HG02870 (cell line): ENCODE data around the gene TBC1D22B.
"Not testable (repeated sequence)": the region's sequence is repeated elsewhere in the genome, so short reads cannot be mapped to it uniquely, and the experiment has no call there.

ENCODE experiments used
- ATAC-seq: cut with Tn5 transposase; IDR thresholded peaks from one replicate; pipeline ENCODE4 v1.9.1; 2021; ENCODE audit warnings: mild to moderate bottlenecking, moderate library complexity; ENCODE audit not compliant: unreplicated experiment

The TBC1D22B gene

DNA sequence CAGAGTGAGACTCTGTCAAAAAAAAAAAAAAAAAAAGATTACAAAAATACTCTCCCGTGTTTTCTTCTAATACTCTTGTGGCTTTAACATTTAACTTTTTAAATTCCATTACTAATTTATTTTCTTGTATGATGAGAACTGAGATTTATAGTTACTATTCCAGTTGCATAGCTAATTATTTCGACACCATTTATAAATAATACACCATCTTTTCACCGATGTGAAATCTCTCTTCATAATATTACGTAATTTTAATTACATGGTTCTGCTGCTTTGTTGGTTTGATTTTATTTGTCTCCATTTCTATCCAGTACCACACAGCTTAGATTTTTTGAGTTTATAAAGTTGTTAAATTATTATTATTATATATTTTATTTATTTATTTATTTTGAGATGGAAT, 42.4 kb downstream of the TBC1D22B start:
- ATAC-seq = no peak

DNA sequence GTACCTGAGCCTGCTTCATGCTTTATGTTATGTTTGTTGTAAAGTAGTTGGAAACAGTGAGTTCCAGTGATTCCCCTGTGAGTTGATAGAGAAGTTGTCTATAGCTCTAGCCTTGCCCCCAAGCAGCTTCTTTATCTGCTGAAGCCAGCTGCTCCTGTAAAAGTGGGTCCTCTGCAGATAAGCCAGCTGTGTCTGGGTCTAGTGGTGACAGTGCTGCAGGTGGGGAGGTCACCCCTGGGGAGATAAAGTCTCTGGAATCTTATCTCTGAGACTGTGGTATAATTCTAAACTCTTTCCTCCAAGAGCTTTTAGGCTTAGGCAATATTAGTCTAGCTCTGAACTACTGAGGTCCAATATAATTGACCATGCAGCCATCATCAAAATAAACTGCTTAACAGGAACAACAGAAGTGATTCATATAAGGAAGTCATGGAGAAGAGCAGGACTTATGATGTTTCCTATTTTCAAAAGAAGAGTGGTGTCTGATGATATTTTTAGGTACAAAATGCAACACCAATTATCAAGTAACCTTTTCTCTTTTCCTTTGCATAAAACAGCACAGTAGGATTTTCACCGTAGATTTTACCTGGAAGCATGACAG, 44.6 kb downstream of the TBC1D22B start:
- ATAC-seq = no peak

DNA sequence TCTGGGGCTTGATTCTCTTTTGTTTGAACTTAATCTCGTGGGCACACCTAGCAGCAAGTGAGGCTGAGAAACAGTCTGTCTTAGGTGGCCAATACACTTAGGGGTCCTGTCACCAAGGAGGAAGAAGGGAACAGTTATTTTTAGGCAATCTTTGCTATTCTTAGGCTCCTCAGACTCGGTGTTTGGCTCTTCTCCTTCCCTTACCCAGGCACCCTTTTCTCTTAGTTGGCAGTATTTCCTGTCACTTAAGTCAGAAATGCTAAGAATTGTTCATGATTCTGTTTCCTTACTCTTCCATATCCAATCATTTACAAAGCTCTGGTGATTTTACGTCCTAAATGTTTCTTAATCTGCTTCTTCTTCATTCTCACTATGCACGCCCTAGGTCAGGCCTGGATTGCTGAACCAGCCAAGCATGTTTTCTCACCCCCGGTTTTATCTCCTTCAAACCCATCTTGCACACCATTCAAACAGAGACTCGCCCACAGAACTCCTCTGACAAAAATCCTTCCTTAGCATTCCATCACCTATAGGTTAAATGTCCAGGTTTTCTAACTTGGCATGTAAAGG, 45.6 kb downstream of the TBC1D22B start:
- no peak for ATAC-seq

DNA sequence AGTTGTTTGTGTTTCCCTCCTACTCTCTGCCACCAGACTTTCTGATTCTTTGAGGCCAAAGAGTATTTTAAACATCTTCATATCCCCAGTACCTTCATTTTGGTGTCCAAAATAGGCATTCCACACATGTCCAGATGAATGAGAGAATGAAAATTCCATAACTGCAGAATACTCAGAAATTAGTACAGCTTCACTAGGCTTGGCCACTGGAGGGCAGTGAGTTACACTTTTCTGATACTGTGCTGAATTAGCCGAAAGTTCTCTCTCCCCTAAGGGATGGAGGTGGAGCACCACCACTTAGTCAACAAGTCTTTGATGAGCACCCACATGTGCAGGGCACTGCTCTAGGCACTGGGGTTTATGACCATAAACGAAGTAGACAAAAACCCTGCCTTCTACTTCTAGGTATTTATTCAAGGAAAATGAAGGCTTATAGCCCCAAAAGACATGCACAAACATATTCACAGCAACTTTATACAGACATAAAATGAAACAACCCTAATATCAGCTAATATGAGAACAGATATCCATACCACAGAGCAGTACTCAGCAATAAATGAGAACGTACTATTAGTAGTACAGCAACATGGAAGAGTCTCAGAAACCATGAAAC, 46.4 kb downstream of the TBC1D22B start:
- no peak for ATAC-seq

DNA sequence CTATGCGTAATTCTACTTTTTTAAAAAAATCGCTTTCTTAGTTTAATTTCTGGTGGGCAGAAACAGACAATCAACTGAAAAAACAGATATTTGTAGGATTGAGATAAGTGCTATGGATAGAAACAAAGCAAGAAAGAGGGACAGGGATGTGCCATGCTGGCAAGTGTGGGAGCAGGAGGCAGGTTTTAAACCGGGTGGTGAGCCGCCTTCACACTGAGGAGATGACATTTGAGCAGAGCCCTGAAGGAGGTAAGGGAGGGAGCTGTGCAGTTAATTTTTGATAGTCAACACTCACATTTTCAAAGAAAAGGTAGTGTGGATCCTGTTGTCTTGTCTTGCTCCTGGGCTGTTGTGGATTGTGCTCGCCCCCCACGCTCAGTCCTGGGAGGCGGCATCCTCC, 47.2 kb downstream of the TBC1D22B start:
- no peak for ATAC-seq

DNA sequence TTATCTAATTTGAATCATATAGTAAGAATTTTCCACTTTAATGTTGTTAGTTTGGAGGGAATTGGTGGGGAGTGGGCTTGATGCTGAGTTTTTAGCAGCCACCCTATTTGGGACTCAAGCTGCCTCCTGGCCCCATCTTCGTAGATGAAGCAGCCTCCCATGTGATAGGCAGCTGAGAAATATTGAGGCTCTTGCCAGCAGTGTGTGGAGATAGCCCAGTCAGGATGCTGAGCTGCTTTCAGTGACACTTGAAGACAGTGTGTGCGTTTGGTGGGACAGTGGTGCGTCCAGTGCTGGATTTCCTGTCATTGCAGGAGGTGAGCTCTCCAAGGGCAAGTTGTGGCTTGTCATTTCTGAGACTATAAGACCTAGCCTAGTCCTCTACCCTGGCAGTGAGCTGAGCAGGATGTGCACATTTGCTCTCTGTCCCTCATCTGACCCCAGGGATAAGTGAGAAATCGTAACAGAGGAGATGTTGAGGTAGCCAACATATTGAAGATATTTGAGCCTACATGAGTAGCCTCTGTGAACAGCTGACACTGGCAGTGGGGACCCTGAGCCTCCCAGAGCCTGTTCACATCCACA, 48.4 kb downstream of the TBC1D22B start:
- no peak for ATAC-seq

DNA sequence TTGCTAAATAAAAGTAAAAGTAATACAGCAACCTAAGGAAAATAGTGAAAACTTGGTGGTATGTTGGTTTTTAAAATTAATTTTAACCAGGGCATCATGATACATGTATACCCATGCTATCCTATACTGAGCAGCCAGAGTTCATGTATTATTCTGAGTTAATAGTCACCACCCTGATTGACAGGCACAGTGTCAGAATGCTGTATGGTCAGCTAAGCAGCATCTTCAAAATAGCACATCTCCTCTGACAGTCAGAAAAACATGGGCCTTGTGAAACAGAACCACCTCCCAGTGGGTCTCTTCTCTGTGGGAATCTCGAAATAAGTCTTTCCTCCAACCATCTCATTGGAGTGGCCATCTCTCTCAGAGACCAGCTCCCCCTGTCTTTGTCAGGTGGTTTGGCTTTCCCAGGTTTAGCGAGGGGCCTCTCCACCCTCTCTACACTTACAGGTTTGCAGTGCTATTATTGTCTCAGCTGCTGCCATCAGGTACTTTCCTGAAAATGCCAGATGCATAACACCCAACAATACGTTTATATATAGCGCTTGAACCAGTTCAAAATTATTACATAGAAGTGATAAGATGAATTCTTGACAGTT, 49.2 kb downstream of the TBC1D22B start:
- ATAC-seq = no peak

DNA sequence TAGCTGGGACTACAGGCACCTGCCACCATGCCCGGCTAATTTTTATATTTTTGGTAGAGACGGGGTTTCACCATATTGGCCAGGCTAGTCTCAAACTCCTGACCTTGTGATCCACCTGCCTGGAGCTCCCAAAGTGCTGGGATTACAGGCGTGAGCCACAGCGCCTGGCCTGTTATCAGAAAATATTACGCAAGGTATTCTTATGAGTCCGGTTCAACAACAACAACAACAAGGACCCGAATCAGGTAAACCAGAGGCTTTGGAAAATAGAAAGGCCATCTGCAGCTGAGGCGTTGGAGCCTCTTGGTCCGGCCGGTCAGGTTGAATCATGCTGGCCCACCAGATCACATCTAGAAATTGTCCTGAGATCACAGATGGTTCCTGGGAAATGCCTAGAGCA, 49.9 kb downstream of the TBC1D22B start:
- not testable (repeated sequence) for ATAC-seq

DNA sequence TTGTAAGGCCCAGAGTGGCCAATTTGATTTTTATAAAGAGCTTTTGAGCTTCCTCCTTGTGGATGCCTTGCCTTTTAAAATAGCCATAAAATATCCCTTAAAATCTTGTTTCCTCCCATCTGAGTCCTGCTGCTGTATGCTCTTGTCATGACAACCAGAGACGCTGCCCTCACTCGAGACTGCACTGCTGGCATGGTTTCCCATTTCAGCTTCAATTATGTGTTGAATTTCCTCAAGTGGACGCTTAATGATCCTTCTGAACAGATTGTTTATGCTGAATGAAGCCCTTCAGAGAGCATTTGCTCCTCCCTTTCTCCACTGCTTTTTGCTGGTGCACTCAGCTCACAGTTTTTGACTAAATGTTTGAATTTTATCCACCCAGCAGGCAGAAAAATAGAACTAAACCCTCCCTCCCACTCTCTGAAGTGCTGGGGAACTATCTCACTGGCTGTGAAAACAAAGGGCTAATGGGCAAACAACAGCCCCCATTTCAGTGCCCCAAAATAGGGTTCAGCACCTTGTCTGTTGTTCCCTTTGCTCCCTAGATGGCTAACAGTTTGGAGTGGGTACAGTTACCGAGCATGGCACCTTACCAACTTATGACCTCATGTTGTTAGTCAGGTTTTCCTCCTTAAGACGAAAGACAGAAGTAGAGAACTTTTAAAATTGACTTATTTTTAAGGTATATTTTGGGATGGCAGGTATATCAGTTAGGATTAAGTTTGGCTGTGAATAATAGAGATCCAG, 50.7 kb downstream of the TBC1D22B start:
- no peak for ATAC-seq

DNA sequence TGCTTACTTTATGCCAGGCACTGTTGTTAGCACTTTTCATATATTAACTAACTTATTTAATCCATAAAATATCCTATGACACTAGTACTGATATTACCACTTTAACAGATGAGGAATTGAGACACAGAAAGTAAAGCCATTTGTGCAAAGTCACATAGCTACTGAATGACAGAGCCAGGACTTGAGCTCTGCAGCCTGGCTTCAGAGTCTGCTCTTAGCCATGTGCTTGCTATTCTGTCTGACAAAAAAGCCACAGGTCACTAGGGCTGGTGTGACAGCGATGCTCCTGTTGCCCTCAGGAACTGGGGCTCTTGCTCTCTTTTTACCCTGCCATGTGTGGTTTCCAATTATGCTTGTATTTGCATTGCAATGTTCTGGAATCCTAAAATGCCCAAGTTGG, 51.5 kb downstream of the TBC1D22B start:
- ATAC-seq = no peak

DNA sequence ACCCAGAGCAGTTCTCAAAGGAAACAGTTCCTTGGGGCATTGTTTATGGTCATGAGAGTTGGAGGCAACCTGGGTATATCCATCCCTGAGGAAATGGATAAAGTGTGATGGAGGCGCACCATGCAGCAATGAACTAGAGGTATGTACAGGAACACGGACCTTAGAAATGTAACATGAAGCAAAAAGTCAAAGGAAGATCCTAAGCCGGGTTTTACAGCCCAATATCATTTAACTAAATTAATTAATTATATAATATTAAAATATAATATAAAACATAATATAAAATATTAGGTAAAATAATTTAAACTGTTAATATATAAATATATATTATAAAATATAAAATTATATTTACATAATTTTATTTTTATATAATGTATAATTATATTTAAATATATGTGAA, 52.1 kb downstream of the TBC1D22B start:
- ATAC-seq = no peak

DNA sequence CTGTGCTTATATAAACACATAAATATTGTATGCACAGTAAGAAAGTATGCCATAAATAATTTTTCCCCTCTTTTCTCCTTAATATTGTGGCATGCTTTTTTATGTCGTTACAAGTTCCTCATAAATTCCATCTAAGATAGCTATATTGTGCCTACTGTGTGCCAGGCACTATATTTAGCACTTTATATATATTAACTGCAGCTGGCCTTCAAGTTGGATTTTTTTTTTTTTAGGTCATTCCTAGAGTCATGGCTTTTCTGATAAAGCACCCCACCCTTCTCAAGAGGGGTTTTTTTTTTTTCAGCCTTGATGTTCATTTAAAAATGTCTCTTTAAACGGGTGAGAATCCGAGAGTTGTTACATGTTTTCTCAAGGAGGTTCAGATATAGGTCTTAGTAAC, 53.4 kb downstream of the TBC1D22B start:
- no peak for ATAC-seq

DNA sequence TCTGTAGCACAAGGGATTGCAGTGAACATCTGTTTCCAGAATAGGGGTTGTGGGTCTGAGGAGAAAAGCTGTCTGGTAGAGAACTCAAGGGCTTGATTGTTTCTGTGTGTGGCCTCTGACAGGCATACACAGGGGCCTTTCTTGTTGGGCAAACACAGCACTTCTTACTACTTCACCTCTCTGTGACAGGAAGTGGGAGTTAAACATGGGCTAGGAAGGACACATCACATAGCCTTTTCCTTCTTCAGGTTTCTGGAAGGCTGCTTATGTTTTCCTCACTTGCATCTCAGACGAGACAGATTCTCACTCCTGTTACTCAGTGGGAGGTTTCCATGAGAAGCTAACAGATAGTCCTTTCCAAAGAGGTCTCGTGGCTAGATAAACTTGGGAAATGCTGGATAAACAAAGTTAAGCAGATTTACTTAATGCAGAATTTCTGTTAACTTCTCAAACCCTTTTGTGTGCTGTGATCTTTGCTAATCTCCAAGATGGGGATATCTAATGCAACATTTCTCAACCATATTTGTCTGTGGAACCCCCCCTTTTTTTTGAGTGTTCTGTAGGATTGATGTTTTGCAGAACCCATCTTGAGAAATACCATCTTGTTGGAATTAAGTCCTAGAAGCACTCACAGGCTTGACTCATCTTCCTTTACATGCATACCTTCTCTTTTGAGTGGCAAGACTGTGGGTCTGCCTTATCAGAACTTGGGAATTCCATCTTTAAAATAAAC, 54.3 kb downstream of the TBC1D22B start:
- ATAC-seq = no peak

DNA sequence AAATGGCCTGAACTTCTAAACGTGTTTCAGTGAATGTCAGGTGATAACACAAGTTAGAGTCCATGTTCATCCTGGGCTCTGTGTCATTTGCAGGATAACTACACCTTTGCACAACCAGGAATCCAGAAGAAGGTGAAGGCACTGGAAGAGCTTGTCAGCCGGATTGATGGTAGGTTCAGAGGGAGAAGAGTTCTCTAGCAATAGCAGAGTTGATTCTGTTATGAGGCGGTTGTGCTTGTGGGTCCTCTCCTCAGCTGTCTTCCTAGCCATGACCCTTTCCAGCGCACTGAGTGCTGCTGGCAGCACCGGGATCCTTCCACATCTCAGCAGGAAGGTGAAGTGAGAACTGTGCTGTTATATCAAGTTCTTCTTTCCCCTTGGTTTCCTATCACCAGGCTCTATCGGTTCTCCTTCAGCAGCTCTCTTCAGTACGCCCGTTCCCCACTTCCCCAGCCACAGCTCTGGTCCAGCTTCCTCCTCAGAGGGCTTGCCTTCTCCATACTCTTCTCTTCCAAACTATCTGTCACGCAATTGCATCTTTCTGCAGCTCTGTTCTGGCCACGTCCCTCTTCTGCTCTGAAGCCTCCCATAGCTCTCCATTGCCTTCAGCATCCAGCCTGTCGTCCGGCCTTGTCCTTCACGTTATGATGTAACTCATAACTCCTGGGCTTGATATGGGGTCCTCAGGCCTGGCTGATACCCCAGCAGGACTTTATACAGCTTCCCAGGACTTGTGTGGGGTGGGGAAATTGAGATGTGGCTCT, 56.3 kb downstream of the TBC1D22B start:
- no peak for ATAC-seq

DNA sequence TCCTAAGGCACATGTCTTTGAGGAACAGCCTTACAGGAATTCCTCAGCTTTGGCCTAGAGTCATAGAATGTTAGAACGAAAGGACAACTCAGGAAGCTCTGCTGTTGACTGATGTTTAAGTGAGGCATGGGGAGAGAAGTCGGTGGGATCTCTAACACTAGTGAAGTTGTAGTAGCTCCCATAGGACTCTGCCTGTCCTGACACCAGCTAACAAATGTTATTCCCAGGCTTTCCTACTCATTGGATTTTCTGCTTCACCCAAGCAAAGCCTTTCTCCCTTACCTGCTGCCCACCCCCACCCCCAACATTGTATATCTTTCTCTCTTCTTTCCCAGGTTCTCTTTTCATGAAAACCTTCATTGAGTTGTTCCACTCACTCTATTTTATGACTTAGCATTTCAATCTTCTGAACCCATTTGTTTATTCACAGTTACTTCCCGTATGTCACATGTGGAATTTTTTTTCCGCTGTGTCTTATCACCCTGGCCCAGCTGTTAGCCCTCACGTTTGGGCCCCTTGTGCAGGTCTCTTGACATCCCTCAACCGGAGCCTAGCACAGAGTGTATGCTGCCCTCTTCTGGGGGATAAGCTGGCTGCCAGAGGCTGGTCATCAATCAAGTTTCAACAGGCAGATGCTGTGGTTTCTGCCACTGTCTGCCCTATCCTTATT, 57.0 kb downstream of the TBC1D22B start:
- ATAC-seq = no peak

DNA sequence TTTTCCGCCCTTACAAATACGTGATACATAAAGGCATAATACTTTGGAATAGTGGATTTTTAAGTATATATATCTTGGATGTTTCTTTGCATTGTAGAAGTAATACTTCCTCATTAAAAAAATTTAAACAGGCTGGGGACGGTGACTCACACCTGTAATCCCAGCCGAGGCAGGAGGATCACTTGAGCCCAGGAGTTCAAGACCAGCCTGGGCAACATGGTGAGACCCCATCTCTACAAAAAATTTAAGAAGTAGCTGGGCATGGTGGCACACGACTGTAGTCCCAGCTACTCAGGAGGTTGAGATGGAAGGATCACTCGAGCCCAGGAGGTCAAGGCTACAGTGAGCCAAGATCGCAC, 57.6 kb downstream of the TBC1D22B start:
- no peak for ATAC-seq

DNA sequence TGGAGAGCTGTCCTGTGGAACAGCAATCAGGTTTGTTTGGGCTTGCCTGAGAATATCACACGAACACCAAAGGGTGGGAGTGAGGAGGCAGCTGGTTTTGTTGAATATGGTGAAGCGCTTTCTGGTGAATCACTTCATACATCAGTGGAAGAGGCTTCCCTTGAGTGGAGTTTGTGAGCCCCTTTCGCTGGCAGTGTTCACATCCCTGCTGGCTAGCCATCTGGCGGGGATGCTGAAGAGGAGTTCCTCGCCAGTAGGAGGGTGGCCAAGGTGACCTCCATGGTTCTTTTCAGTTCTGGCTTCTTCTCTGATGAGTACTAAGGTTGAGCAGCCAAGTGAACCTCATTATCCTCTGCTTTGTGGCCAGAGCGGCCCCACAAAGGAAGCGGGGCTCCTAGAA, 58.5 kb downstream of the TBC1D22B start:
- no peak for ATAC-seq

DNA sequence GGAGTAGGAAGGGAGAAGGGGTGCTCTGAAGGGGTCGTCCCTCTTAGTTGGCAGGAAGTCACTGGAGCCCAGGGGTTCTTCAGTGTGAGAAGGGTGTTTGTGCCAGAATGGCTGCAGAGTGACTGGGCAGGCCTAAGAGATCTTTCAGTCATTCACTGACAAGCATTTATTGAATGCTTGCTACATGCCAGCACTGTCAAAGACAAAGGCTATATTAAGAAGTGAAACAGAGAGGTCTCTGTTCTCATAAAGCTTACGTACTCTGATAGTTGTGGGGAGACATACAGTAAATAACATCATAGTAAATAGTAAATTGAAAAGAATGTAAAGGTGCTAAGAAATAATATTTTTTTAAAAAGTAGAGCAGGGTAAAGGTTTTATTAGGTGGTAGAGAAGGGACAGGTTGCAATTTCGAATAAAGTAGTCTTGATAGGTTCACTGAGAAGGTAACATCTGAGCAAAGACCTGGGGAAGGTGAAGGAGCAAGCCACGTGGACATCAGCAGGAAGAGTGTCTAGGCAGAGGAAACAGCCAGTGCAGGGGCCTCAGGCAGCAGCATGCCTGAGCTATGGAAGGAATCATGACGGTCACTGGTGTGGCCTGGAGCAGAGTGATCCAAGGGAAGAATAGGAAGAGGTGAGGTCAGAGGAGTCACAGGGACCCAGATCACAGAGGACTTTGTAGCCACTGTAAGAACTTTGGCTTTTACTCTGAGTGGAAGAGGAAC, 59.9 kb downstream of the TBC1D22B start:
- no peak for ATAC-seq

DNA sequence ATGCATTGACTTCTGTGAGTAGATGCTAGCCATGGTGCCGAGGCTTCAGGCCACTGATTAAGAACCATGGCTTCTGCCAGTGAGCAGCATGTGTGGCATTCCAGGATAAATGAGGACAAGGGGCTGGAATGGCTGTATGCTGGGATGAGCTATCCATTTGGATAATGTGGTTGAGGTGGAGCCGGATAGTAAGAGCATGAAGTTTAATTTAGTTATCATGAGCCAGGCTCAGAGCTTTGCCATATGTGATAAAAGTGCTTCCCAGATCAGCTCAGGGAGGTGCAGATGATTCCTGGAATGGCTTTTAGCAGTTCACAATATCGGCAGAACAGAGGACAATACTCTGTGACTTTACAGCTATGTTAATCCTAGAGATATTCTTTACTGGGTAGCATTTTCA, 61.6 kb downstream of the TBC1D22B start:
- ATAC-seq = no peak
